DND-41 (cell line): ENCODE data around the gene SOX13.

ENCODE experiments used
- CTCF ChIP-seq: IDR thresholded peaks from 2 replicates; pipeline ENCODE4 v1.5.1; 2012; ENCODE audit warnings: borderline replicate concordance, low read length, moderate library complexity, mild to moderate bottlenecking; ENCODE audit not compliant: poor library complexity, severe bottlenecking; ENCODE audit errors: extremely low read depth
- EZH2 ChIP-seq: IDR thresholded peaks from 3 replicates; pipeline ENCODE4 v1.6.1; 2012; ENCODE audit warnings: borderline replicate concordance, low read depth, mild to moderate bottlenecking, moderate library complexity, low read length, inconsistent platforms; ENCODE audit not compliant: severe bottlenecking

DNA sequence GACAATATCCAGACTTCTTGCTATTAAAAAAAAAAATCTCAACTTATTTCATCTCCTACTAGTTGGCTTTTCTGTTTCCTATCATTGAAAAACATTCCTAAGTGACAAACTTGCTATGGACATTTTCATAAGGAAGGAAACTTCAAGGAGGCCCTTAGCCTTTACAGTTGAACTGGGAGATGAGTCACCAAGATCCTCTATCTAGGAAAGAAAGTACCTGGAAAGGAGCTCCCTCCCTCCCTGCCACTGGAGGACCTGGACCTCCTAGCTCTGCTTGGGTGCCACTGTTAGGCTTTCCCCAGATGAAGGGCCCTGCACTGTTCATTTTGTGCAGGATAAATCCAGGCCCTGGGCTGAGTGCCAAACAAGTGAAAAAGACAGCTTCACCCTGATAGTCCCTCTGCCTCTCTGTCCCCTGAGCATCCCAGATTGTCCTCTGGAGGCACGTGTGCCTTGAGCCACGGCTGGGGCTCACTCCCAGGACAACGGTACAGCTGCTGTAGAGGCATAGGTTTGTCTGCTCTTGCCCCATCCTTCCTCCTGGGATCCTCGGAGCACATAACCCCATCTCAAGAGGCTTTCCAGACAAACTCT, 40.2 kb upstream of the SOX13 start:
- TF ChIP-seq CTCF (no peak), EZH2 (no peak)
